GM19035 (cell line): ENCODE results near the gene FAM98C.
"Not testable (repeated sequence)": the region's sequence is repeated elsewhere in the genome, so short reads cannot be mapped to it uniquely, and the experiment has no call there.

ENCODE experiments used
- ATAC-seq: cut with Tn5 transposase; IDR thresholded peaks from one replicate; pipeline ENCODE4 v1.9.1; 2021; ENCODE audit not compliant: unreplicated experiment

The FAM98C gene

GRCh38 chr19:38402967-38403674, at the start of gene FAM98C:
Gene FAM98C (plus strand): TSS chr19:38403093. CDS start chr19:38403154, 61 bp downstream.
- peak; percentile 92 for ATAC-seq

DNA sequence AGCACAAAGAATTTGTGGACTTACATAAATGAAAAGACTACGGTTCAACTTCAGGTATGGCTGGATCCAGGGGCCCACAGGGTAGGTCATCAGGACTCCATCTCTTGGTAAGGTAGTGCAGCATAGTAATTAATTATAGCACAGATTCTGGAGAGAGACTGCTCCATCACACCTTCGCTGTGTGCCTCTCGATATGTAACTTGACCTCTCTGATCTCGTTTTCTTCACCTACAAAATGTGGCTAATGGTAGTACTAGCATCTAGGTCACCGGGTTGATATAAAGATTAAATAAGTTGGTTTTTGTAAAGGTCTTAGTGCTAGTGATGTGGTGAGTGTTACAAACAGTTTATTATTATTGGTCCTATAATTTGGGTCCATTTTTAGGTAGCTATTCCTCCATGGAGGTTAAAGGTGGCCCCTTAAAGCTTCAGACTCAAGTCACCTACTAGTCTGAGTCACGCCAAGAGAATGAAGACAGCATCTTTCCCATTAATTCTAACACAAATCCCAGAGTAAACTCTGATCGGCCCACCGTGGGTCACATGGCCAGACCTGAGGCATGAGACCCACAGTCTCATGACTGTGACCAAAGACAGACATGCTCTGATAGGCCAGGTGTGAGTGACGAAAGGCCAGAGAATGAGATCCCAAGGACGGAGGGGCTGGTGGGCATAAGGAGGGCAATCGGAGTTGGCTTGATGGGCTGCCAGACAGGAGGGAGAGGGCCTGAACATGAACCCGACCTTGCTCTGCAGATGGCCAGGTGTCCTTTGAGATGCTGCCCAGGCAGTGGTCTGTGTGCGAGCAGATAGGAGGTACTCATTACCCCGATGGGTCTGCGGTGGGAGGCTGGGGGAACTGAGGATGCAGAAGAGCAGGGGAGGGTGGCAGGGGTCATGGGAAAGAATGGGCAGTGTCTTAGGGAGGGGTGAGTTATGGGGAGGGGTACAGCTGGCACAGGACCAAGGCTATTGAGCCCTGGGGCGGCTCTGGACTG, 46.9 kb upstream of the FAM98C start:
- ATAC-seq = no peak

DNA sequence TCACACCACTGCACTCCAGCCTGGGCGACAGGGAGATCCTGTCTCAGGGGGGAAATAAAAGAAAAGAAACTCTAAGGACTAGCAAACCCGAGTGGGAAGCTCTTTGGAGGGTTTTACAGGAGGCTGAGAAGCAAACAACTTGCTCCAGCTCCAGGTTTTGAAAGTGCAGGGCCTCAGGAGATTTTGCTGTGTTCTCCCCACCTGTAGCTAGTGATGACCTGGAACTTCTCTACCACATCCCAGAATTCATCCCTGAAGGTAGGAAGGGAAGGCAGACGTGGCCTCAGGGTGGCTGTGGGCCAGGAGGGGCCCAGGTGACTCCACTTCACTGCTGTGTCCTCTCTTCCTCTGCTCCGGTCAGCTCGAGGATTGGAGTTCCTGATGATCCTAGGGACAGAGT, 44.8 kb upstream of the FAM98C start:
- ATAC-seq = no peak

GRCh38 chr19:38359242-38360021, 43.5 kb upstream of the FAM98C start:
- no peak for ATAC-seq

DNA sequence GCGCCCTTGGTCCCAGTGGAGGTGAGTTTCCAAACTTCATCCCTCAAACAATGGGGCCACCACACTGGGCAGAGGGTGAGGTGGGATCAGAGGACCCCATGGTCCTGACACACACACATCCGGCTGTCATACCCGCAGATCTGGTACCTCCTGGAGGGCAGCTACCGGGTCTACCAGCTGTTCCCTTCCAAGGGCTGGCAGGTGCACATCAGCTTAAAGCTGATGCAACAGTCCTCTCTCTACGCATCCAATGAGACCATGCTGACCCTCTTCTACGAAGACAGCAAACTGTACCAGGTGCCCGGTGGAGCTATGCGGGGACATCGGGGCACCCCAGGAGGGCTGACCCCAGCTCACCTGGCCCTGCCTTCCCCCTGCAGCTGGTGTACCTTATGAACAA, 42.5 kb upstream of the FAM98C start:
- no peak for ATAC-seq

DNA sequence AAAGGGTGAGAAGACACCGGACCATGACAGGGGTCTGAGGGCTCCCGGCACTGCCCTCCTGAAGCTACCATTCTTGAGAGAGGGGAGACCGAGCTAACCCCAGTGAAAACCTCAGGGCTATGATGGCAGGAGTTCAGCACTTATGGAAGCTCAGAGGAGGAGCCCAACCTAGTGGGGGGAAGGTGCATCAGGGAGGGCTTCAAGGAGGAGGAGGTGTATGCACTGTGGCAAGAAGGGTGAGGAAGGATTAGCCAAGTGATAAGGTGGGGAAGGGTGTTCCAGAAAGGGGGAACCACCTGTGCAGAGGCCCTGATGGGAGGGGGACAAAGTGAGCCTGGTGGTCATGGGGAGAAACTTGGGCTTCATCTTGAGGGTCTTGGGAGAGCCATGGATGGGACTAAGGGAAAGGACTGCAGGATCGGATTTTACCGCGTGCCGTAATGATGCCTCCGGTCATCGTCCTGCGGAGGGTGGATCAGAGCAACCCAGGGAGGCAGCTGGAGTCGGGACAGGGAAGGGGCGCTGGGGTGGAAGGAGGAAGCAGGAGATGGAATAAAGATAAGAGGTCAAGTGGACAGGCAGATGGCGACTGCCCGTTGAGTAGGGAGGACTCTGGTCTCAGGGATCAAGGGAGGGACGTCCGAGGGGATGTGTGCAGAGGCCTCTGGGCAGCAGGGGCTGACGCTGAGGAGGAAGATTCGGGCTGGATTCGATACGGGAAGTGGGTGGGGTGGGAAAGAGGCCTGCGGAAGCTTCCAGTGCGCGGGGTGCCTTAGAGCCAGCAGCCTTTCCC, 41.9 kb upstream of the FAM98C start:
- ATAC-seq = no peak

- peak; percentile 55 for ATAC-seq
These were observed 41.2 kb upstream of the FAM98C start for GRCh38 chr19:38361633-38362075.

- ATAC-seq = peak; percentile 41
These were observed 40.6 kb upstream of the FAM98C start for GRCh38 chr19:38362076-38362945.

DNA sequence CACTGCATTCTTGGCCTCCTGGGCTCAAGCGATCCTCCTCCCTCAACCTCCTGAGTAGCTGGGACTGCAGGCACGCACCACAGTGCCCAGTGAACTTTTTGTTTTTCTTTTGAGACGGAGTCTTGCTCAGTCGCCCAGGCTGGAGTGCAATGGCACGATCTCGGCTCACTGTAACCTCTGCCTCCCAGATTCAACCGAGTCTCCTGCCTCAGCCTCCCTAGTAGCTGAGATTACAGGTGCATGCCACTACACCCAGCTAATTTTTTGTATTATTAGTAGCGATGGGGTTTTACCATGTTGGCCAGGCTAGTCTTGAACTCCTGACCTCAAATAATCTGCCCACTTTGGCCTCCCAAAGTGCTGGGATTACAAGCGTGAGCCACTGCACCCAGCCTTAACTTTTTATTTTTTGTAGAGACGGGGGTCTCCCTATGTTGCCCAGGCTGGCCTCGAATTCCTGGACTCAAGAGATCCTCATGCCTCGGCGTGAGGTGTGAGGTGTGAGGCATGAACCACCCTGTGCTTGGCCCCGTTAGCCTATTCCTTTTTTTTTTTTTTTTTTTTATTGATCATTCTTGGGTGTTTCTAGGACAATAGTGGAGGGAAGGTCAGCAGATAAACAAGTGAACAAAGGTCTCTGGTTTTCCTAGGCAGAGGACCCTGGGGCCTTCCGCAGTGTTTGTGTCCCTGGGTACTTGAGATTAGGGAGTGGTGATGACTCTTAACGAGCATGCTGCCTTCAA, 39.8 kb upstream of the FAM98C start:
- not testable (repeated sequence) for ATAC-seq

DNA sequence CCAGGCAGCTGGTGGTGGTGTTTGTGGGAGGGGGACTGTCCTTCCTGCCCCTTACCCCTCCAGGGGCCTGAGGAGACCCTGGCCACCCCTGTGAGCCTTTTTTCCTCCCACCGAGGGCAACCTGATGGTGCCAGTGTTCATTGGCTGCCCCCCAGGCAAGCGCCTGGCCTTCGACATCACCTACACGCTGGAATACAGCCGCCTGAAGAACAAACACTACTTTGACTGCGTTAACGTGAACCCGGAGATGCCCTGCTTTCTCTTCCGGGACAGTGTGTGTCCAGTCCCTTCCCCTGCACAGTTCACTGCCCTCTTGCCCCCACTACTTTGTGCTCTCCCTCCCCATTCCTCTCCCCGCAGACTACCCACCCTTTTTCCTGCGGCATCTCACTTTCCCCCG, 35.9 kb upstream of the FAM98C start:
- ATAC-seq = no peak

- no peak for ATAC-seq
These were observed 33.3 kb upstream of the FAM98C start for GRCh38 chr19:38369584-38369983.

GRCh38 chr19:38370299-38370698, 32.6 kb upstream of the FAM98C start:
- ATAC-seq = no peak

DNA sequence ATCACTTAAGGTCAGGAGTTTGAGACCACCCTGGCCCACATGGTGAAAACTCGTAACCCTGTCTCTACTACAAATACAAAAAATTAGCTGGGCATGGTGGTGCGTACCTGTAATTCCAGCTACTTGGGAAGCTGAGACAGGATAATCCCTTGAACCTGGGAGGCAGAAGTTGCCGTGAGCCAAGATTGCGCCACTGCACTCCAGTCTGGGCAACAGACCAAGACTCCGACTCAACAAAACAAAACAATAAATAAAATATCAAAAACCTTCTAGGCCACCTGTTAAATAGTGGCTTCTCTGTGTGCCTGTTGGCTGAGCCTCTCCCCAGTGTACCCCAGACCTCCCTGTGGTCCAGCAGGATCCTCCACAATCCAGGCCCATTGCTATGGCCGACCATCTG, 31.8 kb upstream of the FAM98C start:
- ATAC-seq = no peak

DNA sequence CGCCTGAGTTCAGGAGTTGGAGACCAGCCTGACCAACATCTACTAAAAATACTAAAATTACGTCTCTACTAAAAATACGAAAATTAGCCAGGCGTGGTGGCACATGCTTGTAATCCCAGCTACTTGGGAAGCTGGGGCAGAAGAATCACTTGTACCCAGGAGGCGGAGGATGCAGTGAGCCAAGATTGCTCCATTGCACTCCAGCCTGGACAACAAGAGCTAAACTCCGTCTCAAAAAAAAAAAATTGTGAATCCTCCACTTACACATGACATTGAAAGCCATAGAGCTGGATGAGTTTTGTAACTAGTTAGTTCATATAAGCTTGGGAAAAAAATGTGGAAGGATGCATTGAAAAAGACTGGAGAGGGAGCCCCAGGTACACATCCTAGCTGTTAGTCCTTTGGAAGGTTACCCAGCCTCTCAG, 29.0 kb upstream of the FAM98C start:
- ATAC-seq = no peak

DNA sequence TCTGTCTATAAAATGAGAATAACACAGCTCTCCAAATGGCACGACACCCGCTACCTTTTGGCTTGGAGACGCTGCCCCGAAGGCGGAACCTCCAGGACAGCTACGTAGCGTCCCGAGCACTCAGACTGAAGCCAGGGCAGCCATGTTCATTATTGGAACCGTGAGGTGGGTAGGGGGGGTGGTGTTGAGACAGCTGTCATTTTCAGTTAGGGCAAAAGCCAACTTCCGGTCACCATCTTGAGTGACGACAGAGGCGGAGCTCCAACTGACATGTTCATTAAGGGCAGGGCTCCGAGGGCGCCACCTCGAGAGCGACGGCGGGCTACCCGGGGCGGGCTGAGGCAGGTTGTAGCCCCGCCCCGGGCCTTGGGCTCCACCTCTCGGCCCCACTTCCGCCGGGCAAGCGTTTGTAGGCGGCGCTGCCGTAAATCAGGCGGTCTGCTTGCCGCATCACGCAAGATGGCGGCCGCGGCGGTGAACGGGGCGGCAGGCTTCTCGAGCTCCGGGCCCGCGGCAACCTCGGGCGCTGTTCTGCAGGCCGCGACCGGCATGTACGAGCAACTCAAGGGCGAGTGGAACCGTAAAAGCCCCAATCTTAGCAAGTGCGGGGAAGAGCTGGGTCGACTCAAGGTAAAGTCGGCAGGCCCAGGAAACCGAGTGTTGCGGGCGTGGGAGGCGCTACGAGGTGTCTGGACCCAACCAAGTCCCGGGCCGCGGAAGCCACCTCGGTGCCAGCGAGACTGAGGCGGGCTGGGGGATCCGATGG, 28.4 kb upstream of the FAM98C start, which contains the start of gene PSMD8:
Gene PSMD8, plus strand, starts transcription at position 240 of the 766 bp plus-strand sequence. Its CDS starts 31 bp downstream, at position 271.
- ATAC-seq = peak; percentile 96

DNA sequence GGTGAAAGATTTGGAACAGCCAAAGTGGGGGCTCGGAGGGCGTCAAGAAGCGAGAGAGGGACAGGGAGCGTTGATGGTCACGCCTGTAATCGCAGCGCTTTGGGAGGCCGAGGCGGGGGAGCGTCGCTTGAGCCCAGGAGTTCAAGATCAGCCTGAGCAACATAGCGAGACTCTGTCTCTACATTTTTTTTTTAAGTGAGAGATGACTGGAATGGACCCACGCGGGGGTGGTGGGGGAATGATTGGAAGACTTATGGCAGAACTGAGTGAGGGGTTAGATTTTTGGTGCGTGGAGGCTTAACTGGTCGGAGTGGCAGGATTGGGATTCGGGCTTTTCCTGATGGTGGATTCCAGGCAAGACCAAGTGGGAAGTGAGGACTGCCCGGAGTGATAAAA, 27.8 kb upstream of the FAM98C start:
- ATAC-seq = no peak

- ATAC-seq = no peak
These were observed 27.1 kb upstream of the FAM98C start for GRCh38 chr19:38375748-38376147.

DNA sequence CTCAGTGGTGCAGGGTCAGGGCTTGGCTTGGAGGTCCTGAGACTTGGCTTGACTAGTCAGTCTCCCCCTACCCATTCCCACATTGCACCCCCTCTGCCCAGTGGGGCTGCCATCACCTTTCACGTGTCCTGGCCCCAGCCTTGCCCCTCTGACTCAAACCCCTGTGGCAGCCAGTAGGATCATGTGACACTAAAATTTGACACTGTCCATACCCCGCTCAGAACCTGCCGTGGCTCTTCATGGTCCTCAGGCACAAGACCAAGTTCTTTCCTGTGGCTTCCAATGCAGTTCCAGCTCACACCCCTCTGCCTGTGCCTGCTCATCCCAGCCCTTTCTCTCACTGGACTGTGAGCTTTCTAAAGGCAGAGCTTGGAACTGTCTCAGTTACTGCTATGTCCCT, 26.3 kb upstream of the FAM98C start:
- ATAC-seq = no peak
